ENCODE measurements around the gene SEMA6A.

GRCh38 chr5:116621599-116621998 lies 47.0 kb upstream of the SEMA6A start:
- TF ChIP-seq CTCF (IDR thresholded peaks at IDR 0.05; ENCODE audit: insufficient read depth, low read length) (no peak), REST (IDR thresholded peaks at IDR 0.05; ENCODE audit: insufficient replicate concordance, low read depth) (no peak), GABPA (IDR thresholded peaks at IDR 0.05; ENCODE audit: low read depth) (no peak), POLR2AphosphoS5 (IDR thresholded peaks at IDR 0.05; ENCODE audit: low read depth) (no peak)
